ENCODE results near the gene CCDC146. TPM values are rescaled to one million over a fixed set of nuclear protein-coding genes. Genes with fewer than 3 reads are reported as not detected.
A peak's percentile ranks its signal among the peaks of the same experiment; 100 is the strongest.
"Not testable (repeated sequence)": the region's sequence is repeated elsewhere in the genome, so short reads cannot be mapped to it uniquely, and the experiment has no call there.

CCDC146 gene
- total and polyA plus RNA-seq, 4 donors, result 1.3 to 3.9 (median 3.1) TPM

DNA sequence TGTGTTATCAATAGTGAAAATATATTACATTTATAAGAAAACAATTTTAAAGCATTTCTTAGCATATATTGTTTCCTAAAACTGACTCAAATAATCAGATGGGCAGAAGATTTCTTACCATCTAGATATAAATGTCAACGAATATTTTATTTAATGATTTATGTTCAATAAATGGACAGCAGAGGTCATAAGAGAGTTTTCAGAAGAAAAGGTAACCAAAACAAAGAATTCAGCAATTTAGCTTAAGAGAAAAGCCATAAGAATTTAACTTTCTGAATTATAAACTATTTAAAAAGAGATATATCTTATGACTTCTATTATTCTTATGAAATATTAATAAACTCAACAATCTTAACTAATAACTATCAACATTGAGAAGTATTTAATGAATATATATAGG is 3.1 kb downstream of the CCDC146 start:
- H3K36me3 ChIP-seq (ENCODE audit: control insufficient read depth in 4 of 4, insufficient read depth in 3 of 4, low read depth in 1 of 4, low read length in 3 of 4); H3K27ac ChIP-seq (ENCODE audit: low read depth in 1 of 2, low read length in 2 of 2); H3K9ac ChIP-seq (ENCODE audit: low read depth in 1 of 2, low read length in 2 of 2); H3K9me3 ChIP-seq (ENCODE audit: control insufficient read depth in 4 of 4, low read length in 3 of 4); H3K27me3 ChIP-seq (ENCODE audit: control insufficient read depth in 4 of 4, insufficient read depth in 4 of 4, low read length in 3 of 4); H3K4me3 ChIP-seq (ENCODE audit: low read depth in 1 of 3, low read length in 3 of 3); H3K4me1 ChIP-seq (ENCODE audit: control insufficient read depth in 4 of 4, insufficient read depth in 4 of 4, low read length in 3 of 4); DNase-seq (ENCODE audit: low spot score): not testable (repeated sequence)
- 7% methylated on average over 1 of the region's 1 CpG for WGBS
- TF ChIP-seq, protein P1, sequence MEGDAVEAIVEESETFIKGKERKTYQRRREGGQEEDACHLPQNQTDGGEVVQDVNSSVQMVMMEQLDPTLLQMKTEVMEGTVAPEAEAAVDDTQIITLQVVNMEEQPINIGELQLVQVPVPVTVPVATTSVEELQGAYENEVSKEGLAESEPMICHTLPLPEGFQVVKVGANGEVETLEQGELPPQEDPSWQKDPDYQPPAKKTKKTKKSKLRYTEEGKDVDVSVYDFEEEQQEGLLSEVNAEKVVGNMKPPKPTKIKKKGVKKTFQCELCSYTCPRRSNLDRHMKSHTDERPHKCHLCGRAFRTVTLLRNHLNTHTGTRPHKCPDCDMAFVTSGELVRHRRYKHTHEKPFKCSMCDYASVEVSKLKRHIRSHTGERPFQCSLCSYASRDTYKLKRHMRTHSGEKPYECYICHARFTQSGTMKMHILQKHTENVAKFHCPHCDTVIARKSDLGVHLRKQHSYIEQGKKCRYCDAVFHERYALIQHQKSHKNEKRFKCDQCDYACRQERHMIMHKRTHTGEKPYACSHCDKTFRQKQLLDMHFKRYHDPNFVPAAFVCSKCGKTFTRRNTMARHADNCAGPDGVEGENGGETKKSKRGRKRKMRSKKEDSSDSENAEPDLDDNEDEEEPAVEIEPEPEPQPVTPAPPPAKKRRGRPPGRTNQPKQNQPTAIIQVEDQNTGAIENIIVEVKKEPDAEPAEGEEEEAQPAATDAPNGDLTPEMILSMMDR (IDR thresholded peaks at IDR 0.05; ENCODE audit: low read depth, low read length, missing input control), result peak; percentile 22
- TF ChIP-seq RAD21 (IDR thresholded peaks at IDR 0.05), result peak; percentile 46 to 65

DNA sequence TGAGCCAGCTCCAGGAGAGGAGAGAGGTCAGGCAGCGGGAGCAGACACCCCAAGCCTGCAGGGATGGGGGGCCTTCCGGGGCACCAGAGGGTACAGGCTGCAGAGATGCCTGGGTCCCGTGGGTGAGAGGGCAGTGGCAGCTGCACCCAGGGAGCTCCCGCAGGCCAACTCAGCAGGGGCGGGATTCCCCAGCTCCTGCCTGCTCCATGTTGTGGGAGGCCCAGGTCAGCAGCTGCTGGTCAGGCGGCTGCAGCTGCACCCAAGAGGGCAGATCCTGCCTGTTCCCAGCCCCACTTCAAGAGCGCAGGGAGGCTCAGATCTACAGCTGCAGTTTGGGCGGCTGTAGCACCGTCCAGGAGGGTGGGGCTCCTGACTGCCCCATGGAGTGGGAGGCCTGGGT is 4.6 kb downstream of the CCDC146 start:
- H3K4me3 ChIP-seq (ENCODE audit: low read depth in 1 of 3, low read length in 3 of 3); H3K9ac ChIP-seq (ENCODE audit: low read depth in 1 of 2, low read length in 2 of 2); H3K9me3 ChIP-seq (ENCODE audit: control insufficient read depth in 4 of 4, low read length in 3 of 4); DNase-seq (ENCODE audit: low spot score); H3K27ac ChIP-seq (ENCODE audit: low read depth in 1 of 2, low read length in 2 of 2); H3K36me3 ChIP-seq (ENCODE audit: control insufficient read depth in 4 of 4, insufficient read depth in 3 of 4, low read depth in 1 of 4, low read length in 3 of 4); H3K27me3 ChIP-seq (ENCODE audit: control insufficient read depth in 4 of 4, insufficient read depth in 4 of 4, low read length in 3 of 4); H3K4me1 ChIP-seq (ENCODE audit: control insufficient read depth in 4 of 4, insufficient read depth in 4 of 4, low read length in 3 of 4): not testable (repeated sequence)
- 85% methylated on average over 9 of the region's 9 CpGs for WGBS

DNA sequence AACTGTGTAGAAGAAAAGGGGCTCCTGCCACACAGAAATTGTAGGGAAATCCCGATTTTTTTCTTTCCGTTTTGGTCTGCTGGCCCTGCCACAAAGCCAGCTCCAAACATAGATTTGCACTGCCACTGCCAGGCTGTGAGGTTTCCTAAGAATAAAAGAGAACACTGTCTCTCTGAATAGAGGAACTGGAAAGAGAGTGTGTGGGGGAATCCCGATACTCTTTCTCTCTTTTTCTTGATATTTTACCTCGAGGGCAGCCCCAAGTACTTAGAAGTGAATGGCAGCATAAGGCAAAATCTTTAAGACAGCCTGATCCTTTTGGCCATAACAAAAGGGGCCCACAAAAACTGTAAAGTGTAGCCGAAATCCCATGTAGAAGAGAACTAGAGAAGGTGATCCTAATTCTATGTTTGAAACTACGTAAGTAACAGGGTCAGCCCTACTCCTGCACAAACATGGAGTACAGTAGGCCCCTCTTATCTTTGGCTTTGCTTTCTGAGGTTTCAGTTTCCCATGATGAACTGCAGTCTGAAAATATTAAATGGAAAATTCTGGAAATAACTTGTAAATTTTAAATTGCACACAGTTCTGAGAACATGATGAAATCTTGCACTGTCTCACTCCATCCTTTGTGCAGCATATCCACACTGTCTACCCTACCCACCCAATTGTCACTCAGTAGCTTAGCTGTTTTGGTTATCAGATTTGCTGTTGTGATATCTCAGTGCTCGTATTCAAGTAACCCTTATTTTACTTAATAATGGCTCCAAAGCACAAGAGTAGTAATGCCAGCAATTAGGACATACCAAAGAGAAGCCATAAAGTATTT is 6.4 kb downstream of the CCDC146 start:
- not testable (repeated sequence) for H3K27me3 ChIP-seq (ENCODE audit: control insufficient read depth in 4 of 4, insufficient read depth in 4 of 4, low read length in 3 of 4); H3K27ac ChIP-seq (ENCODE audit: low read depth in 1 of 2, low read length in 2 of 2); H3K36me3 ChIP-seq (ENCODE audit: control insufficient read depth in 4 of 4, insufficient read depth in 3 of 4, low read depth in 1 of 4, low read length in 3 of 4); H3K4me1 ChIP-seq (ENCODE audit: control insufficient read depth in 4 of 4, insufficient read depth in 4 of 4, low read length in 3 of 4); H3K9ac ChIP-seq (ENCODE audit: low read depth in 1 of 2, low read length in 2 of 2); H3K9me3 ChIP-seq (ENCODE audit: control insufficient read depth in 4 of 4, low read length in 3 of 4); H3K4me3 ChIP-seq (ENCODE audit: low read depth in 1 of 3, low read length in 3 of 3); DNase-seq (ENCODE audit: low spot score)
- WGBS, result 80% methylated on average over 5 of the region's 7 CpGs

DNA sequence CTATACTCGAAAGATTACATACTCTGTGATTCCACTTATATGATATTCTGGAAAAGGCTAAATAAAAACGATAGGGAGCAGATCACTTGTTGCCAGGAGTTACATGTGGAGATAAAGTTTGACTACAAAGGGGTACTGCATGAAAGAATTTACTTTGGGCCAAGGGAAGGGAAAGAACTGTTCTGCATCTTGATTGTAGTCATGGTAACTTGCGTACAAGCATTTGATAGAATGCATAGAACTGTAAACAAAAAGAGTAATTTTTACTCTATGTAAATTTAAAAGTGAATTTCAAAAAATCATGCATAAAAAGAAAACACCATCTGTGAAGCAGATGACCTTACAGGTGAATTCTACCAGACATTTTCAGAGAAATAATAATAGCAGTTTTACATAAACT is 9.4 kb downstream of the CCDC146 start:
- 96% methylated on average over 1 of the region's 3 CpGs for WGBS

DNA sequence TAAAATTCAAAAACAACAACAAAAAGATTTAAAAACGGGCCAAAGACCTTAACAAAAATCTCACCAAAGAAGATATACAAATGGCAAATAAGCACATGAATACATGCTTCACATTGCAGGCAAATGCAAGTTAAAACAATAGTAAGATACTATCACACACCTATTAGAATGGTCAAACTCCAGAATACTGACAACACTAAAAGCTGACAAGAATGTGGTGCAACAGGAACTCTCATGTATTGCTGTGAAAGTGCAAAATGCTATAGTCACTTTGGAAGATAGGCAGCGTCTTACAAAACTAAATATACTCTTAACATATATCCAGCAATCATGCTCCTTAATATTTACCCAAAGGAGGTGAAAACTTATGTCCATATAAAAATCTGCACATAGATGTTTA is 16.3 kb downstream of the CCDC146 start:
- not testable (repeated sequence) for DNase-seq (ENCODE audit: low spot score); H3K36me3 ChIP-seq (ENCODE audit: control insufficient read depth in 4 of 4, insufficient read depth in 3 of 4, low read depth in 1 of 4, low read length in 3 of 4); H3K9me3 ChIP-seq (ENCODE audit: control insufficient read depth in 4 of 4, low read length in 3 of 4); H3K4me1 ChIP-seq (ENCODE audit: control insufficient read depth in 4 of 4, insufficient read depth in 4 of 4, low read length in 3 of 4); H3K9ac ChIP-seq (ENCODE audit: low read depth in 1 of 2, low read length in 2 of 2); H3K4me3 ChIP-seq (ENCODE audit: low read depth in 1 of 3, low read length in 3 of 3); H3K27ac ChIP-seq (ENCODE audit: low read depth in 1 of 2, low read length in 2 of 2); H3K27me3 ChIP-seq (ENCODE audit: control insufficient read depth in 4 of 4, insufficient read depth in 4 of 4, low read length in 3 of 4)
- 89% methylated on average over 2 of the region's 2 CpGs for WGBS

More for the DNA sequence above, 9.4 kb downstream of the CCDC146 start:
- not testable (repeated sequence) for H3K4me1 ChIP-seq (ENCODE audit: control insufficient read depth in 4 of 4, insufficient read depth in 4 of 4, low read length in 3 of 4); H3K27me3 ChIP-seq (ENCODE audit: control insufficient read depth in 4 of 4, insufficient read depth in 4 of 4, low read length in 3 of 4); H3K36me3 ChIP-seq (ENCODE audit: control insufficient read depth in 4 of 4, insufficient read depth in 3 of 4, low read depth in 1 of 4, low read length in 3 of 4); H3K9ac ChIP-seq (ENCODE audit: low read depth in 1 of 2, low read length in 2 of 2); H3K4me3 ChIP-seq (ENCODE audit: low read depth in 1 of 3, low read length in 3 of 3); H3K9me3 ChIP-seq (ENCODE audit: control insufficient read depth in 4 of 4, low read length in 3 of 4); H3K27ac ChIP-seq (ENCODE audit: low read depth in 1 of 2, low read length in 2 of 2); DNase-seq (ENCODE audit: low spot score)

DNA sequence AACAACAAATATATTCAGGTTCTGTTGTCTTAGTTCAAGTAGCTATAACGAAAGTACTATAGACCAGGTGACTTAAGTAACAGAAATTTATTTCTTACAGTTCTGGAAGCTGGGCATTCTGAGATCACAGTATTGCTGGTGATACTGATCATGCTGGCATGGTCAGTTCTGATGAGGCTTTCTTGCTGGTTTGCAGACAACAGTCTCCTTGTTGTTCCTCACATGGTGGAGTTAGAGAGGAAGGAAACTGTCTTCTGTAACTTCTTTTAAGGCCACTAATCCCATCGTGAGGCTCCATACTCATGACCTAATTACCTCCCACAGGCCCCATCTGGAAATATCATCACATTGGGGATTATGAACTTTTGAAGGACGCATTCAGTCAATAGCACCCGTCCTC is 17.9 kb downstream of the CCDC146 start:
- WGBS, result 72% methylated on average over 2 of the region's 4 CpGs
- not testable (repeated sequence) for H3K36me3 ChIP-seq (ENCODE audit: control insufficient read depth in 4 of 4, insufficient read depth in 3 of 4, low read depth in 1 of 4, low read length in 3 of 4); H3K9me3 ChIP-seq (ENCODE audit: control insufficient read depth in 4 of 4, low read length in 3 of 4); H3K27ac ChIP-seq (ENCODE audit: low read depth in 1 of 2, low read length in 2 of 2); H3K4me1 ChIP-seq (ENCODE audit: control insufficient read depth in 4 of 4, insufficient read depth in 4 of 4, low read length in 3 of 4); H3K27me3 ChIP-seq (ENCODE audit: control insufficient read depth in 4 of 4, insufficient read depth in 4 of 4, low read length in 3 of 4); DNase-seq (ENCODE audit: low spot score); H3K9ac ChIP-seq (ENCODE audit: low read depth in 1 of 2, low read length in 2 of 2); H3K4me3 ChIP-seq (ENCODE audit: low read depth in 1 of 3, low read length in 3 of 3)

DNA sequence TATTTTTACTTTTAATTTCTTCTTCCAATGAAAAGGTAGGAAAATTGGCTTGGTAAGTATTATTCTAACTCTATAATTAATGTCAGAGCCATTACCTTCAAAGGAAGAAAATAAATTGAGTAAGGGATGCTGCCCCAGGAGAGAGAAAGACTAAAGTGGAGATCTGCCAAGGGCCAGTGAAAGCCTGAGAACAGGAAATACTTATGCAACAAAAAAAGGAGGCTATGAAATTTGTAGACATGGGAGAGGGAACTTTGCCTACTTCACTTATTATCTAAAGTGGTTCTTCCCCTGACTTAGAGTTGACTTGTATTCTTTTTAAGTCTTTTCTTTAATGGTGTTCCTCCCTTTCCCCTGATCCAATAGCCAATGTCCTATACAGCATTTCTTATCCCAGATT is 29.8 kb downstream of the CCDC146 start:
- not testable (repeated sequence) for DNase-seq (ENCODE audit: low spot score); H3K36me3 ChIP-seq (ENCODE audit: control insufficient read depth in 4 of 4, insufficient read depth in 3 of 4, low read depth in 1 of 4, low read length in 3 of 4); H3K27me3 ChIP-seq (ENCODE audit: control insufficient read depth in 4 of 4, insufficient read depth in 4 of 4, low read length in 3 of 4); H3K4me1 ChIP-seq (ENCODE audit: control insufficient read depth in 4 of 4, insufficient read depth in 4 of 4, low read length in 3 of 4); H3K9me3 ChIP-seq (ENCODE audit: control insufficient read depth in 4 of 4, low read length in 3 of 4); H3K27ac ChIP-seq (ENCODE audit: low read depth in 1 of 2, low read length in 2 of 2); H3K9ac ChIP-seq (ENCODE audit: low read depth in 1 of 2, low read length in 2 of 2); H3K4me3 ChIP-seq (ENCODE audit: low read depth in 1 of 3, low read length in 3 of 3)
